GM23338 (cell line): ENCODE data around the gene MED13. TPM values are rescaled to one million over a fixed set of nuclear protein-coding genes. Genes with fewer than 3 reads are reported as not detected.
A peak's percentile ranks its signal among the peaks of the same experiment; 100 is the strongest.

Experiments used
- ATAC-seq: fragments of 200-7000 bp; cut with Tn5 transposase; 3 replicates; pipeline ENCODE4 v1.9.1; 2020
- DNase-seq: peaks from one replicate; pipeline ENCODE4 v3.0.0-alpha.2; 2015; ENCODE audit warnings: low spot score
- H2AFZ ChIP-seq: fragments of 200-600 bp; sonication (generic); 2 replicates; pipeline ENCODE4 v1.8.0; 2016; ENCODE audit warnings: antibody characterized with exemption, mild to moderate bottlenecking, moderate library complexity
- H3F3A ChIP-seq: fragments of 200-600 bp; sonication (generic); replicated peaks from 2 replicates; pipeline ENCODE4 v1.8.0; 2017; ENCODE audit warnings: antibody characterized with exemption, mixed run types, low read depth
- H3K27ac ChIP-seq: fragments of 200-600 bp; sonication (generic); 2 replicates; pipeline ENCODE4 v1.6.1; 2016; ENCODE audit warnings: low read depth
- H3K27me3 ChIP-seq: fragments of 200-600 bp; sonication (generic); 2 replicates; pipeline ENCODE4 v1.8.0; 2016; ENCODE audit warnings: mild to moderate bottlenecking, mixed run types, moderate library complexity; ENCODE audit not compliant: insufficient read depth
- H3K36me3 ChIP-seq: fragments of 200-600 bp; sonication (generic); 2 replicates; pipeline ENCODE4 v1.8.0; 2016; ENCODE audit warnings: mild to moderate bottlenecking; ENCODE audit not compliant: insufficient read depth
- H3K4me1 ChIP-seq: fragments of 200-600 bp; sonication (generic); 2 replicates; pipeline ENCODE4 v1.8.0; 2016; ENCODE audit warnings: mild to moderate bottlenecking, moderate library complexity; ENCODE audit not compliant: insufficient read depth
- H3K4me2 ChIP-seq: fragments of 200-600 bp; sonication (generic); 2 replicates; pipeline ENCODE4 v1.7.1; 2017; ENCODE audit warnings: mixed run types
- H3K4me3 ChIP-seq: fragments of 200-600 bp; sonication (generic); 2 replicates; pipeline ENCODE4 v1.6.1; 2016; ENCODE audit warnings: mixed run types
- H3K79me2 ChIP-seq: fragments of 200-600 bp; sonication (generic); replicated peaks from 2 replicates; pipeline ENCODE4 v1.8.0; 2017; ENCODE audit warnings: mild to moderate bottlenecking; ENCODE audit not compliant: insufficient read depth
- H3K9me2 ChIP-seq: fragments of 200-600 bp; sonication (generic); 2 replicates; pipeline ENCODE4 v1.8.0; 2017; ENCODE audit not compliant: insufficient read depth
- H4K20me1 ChIP-seq: fragments of 200-600 bp; sonication (generic); replicated peaks from 2 replicates; pipeline ENCODE4 v1.8.0; 2017; ENCODE audit warnings: mild to moderate bottlenecking; ENCODE audit not compliant: insufficient read depth
- H3K27ac Mint-ChIP-seq: 2 replicates; pipeline ENCODE4 v1.8.0; 2020; ENCODE audit warnings: inconsistent platforms, mild to moderate bottlenecking, moderate library complexity, mixed read lengths
- H3K27me3 Mint-ChIP-seq: 3 replicates; pipeline ENCODE4 v1.8.0; 2022; ENCODE audit warnings: low read depth, mild to moderate bottlenecking, moderate library complexity, mixed read lengths, inconsistent platforms; ENCODE audit not compliant: insufficient read depth, poor library complexity
- H3K36me3 Mint-ChIP-seq: 3 replicates; pipeline ENCODE4 v1.8.0; 2021; ENCODE audit warnings: low read depth, mild to moderate bottlenecking, inconsistent platforms, moderate library complexity, mixed read lengths
- H3K4me1 Mint-ChIP-seq: 3 replicates; pipeline ENCODE4 v1.8.0; 2020; ENCODE audit warnings: mild to moderate bottlenecking, inconsistent platforms, mixed read lengths
- H3K4me3 Mint-ChIP-seq: 3 replicates; pipeline ENCODE4 v1.8.0; 2021; ENCODE audit warnings: moderate library complexity, mild to moderate bottlenecking, inconsistent platforms, mixed read lengths
- H3K9me3 Mint-ChIP-seq: 3 replicates; pipeline ENCODE4 v1.8.0; 2020; ENCODE audit warnings: moderate library complexity, mild to moderate bottlenecking, inconsistent platforms, mixed read lengths
- EZH2 ChIP-seq: fragments of 200-600 bp; sonication (generic); IDR thresholded peaks from one replicate; pipeline ENCODE4 v1.8.0; 2017; ENCODE audit warnings: antibody characterized with exemption, mild to moderate bottlenecking, low read depth; ENCODE audit not compliant: unreplicated experiment
- JUNB ChIP-seq: IDR thresholded peaks from one replicate; pipeline ENCODE4 v1.6.1; 2016; ENCODE audit warnings: antibody characterized with exemption; ENCODE audit not compliant: unreplicated experiment
- NANOG ChIP-seq: IDR thresholded peaks from 2 replicates; pipeline ENCODE4 v1.6.1; 2016; ENCODE audit warnings: antibody characterized with exemption, borderline replicate concordance
- ZNF114 ChIP-seq: fragments of 250-450 bp; sonication (Bioruptor Pico); IDR thresholded peaks from 2 replicates; pipeline ENCODE4 v1.5.0; 2020; ENCODE audit warnings: mild to moderate bottlenecking, moderate library complexity
- ZNF331 ChIP-seq: fragments of 250-450 bp; sonication (Bioruptor Pico); IDR thresholded peaks from 2 replicates; pipeline ENCODE4 v1.5.0; 2020; ENCODE audit warnings: low read depth, mild to moderate bottlenecking, moderate library complexity
- ZNF462 ChIP-seq: fragments of 250-450 bp; sonication (Bioruptor Pico); IDR thresholded peaks from 2 replicates; pipeline ENCODE4 v1.5.0; 2020; ENCODE audit warnings: mild to moderate bottlenecking, moderate library complexity
- polyA plus RNA-seq: library from polyadenylated mRNA; unstranded; fragments of >200 nt; fragmentation: Nextera tagmentation; extraction: Ambion mirVana; gene quantifications from 2 replicates; pipeline ENCODE4 v1.2.1, GENCODE V29; 2016
- total RNA-seq: library from RNA; depleted of rRNA; stranded (reverse); fragments of >200 nt; shearing (Covaris generic); gene quantifications from 2 replicates; pipeline ENCODE4 v1.2.3, GENCODE V29; 2014
- TF ChIP-seq, protein P1 (sequence below), 2 experiments: fragments of 200-600 bp in 1 of 2; sonication (generic) in 1 of 2; conservative IDR thresholded peaks; 2 replicates each; pipeline versions ENCODE4 v1.5.1 to v1.6.1; 2016 to 2017; ENCODE audit warnings: antibody characterized with exemption in 2 of 2, low read depth in 2 of 2, mild to moderate bottlenecking in 2 of 2, moderate library complexity in 1 of 2
- TF ChIP-seq, protein P2 (sequence below): IDR thresholded peaks from 2 replicates; pipeline ENCODE4 v1.6.1; 2016; ENCODE audit warnings: antibody characterized with exemption

The MED13 gene
- total and polyA plus RNA-seq, 2 experiments from 2014 or later: 13.0 to 45.8 TPM

- TF ChIP-seq ZNF462 (CRISPR knock-in tag) (no peak), ZNF114 (CRISPR knock-in tag) (no peak), EZH2 (no peak), JUNB (no peak), NANOG (no peak)
- TF ChIP-seq, protein P1, sequence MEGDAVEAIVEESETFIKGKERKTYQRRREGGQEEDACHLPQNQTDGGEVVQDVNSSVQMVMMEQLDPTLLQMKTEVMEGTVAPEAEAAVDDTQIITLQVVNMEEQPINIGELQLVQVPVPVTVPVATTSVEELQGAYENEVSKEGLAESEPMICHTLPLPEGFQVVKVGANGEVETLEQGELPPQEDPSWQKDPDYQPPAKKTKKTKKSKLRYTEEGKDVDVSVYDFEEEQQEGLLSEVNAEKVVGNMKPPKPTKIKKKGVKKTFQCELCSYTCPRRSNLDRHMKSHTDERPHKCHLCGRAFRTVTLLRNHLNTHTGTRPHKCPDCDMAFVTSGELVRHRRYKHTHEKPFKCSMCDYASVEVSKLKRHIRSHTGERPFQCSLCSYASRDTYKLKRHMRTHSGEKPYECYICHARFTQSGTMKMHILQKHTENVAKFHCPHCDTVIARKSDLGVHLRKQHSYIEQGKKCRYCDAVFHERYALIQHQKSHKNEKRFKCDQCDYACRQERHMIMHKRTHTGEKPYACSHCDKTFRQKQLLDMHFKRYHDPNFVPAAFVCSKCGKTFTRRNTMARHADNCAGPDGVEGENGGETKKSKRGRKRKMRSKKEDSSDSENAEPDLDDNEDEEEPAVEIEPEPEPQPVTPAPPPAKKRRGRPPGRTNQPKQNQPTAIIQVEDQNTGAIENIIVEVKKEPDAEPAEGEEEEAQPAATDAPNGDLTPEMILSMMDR (conservative IDR thresholded peaks at IDR 0.05; ENCODE audit: low read depth in 2 of 2): no peak
- TF ChIP-seq, protein P2, sequence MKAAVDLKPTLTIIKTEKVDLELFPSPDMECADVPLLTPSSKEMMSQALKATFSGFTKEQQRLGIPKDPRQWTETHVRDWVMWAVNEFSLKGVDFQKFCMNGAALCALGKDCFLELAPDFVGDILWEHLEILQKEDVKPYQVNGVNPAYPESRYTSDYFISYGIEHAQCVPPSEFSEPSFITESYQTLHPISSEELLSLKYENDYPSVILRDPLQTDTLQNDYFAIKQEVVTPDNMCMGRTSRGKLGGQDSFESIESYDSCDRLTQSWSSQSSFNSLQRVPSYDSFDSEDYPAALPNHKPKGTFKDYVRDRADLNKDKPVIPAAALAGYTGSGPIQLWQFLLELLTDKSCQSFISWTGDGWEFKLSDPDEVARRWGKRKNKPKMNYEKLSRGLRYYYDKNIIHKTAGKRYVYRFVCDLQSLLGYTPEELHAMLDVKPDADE: no peak
Observed at GRCh38 chr17:62058611-62059010, 6.5 kb downstream of the MED13 start (continued).

- Histone ChIP-seq H3K79me2 (peaks cover 100% of the 10 kb centered on the region), H3K36me3 (peaks cover 13% of the 10 kb centered on the region; the same call in 1 of the 2 replicates), H3K4me2 (no peak overlapping the region), H3F3A (no peaks in the 10 kb centered on the region), H3K9me2 (no peaks in the 10 kb centered on the region), H3K27me3 (no peaks in the 10 kb centered on the region), H3K4me3 (no peak overlapping the region), H3K4me1 (peaks cover 9% of the 10 kb centered on the region), H4K20me1 (peaks cover 46% of the 10 kb centered on the region), H3K27ac (peak overlapping the region; percentile 2; the same call in 1 of the 2 replicates), H2AFZ (no peak overlapping the region)
- no peak overlapping the region for H3K4me3 Mint-ChIP-seq
- peaks cover 26% of the 10 kb centered on the region for H3K4me1 Mint-ChIP-seq
- H3K9me3 Mint-ChIP-seq: no peaks in the 10 kb centered on the region
- DNase-seq (no peak), ATAC-seq (no peak)
- peaks cover 32% of the 10 kb centered on the region for H3K36me3 Mint-ChIP-seq
- H3K27me3 Mint-ChIP-seq: no peaks in the 10 kb centered on the region
- no peak overlapping the region for H3K27ac Mint-ChIP-seq
- no peak for TF ChIP-seq ZNF114 (CRISPR knock-in tag)
- no peak for TF ChIP-seq ZNF331
Observed at GRCh38 chr17:62057696-62058095, 7.4 kb downstream of the MED13 start.
